Stimulated activated naive CD4-positive, alpha-beta T cell (primary cell): ENCODE results near the gene ENOX1.

Source experiments
- DNase-seq, 6 experiments: peaks; one replicate each; lab custom pipeline; 2025; lab: John Stamatoyannopoulos, UW

The ENOX1 gene

GRCh38 chr13:43251961-43252360, 534.8 kb downstream of the ENOX1 start:
- DNase-seq, result no peak

GRCh38 chr13:43246382-43246781, 540.4 kb downstream of the ENOX1 start:
- DNase-seq, result no peak

GRCh38 chr13:43245374-43245964, 541.3 kb downstream of the ENOX1 start:
- no peak for DNase-seq

GRCh38 chr13:43244481-43244880, 542.3 kb downstream of the ENOX1 start:
- no peak for DNase-seq

GRCh38 chr13:43243711-43244110, 543.1 kb downstream of the ENOX1 start:
- DNase-seq, result no peak

- no peak for DNase-seq
Observed at GRCh38 chr13:43242040-43242439, 544.7 kb downstream of the ENOX1 start.

GRCh38 chr13:43240278-43240677, 546.5 kb downstream of the ENOX1 start:
- no peak for DNase-seq

GRCh38 chr13:43239275-43239840, 547.4 kb downstream of the ENOX1 start:
- no peak for DNase-seq

GRCh38 chr13:43238341-43239083, 548.3 kb downstream of the ENOX1 start:
- DNase-seq, result no peak

GRCh38 chr13:43237616-43238015, 549.2 kb downstream of the ENOX1 start:
- no peak for DNase-seq

- DNase-seq, result no peak
Observed at GRCh38 chr13:43235028-43235427, 551.7 kb downstream of the ENOX1 start.

GRCh38 chr13:43232873-43233265, 553.9 kb downstream of the ENOX1 start:
- no peak for DNase-seq

GRCh38 chr13:43232144-43232872, 554.5 kb downstream of the ENOX1 start:
- DNase-seq, result no peak

- no peak for DNase-seq
Observed at GRCh38 chr13:43230989-43231388, 555.8 kb downstream of the ENOX1 start.

- DNase-seq, result no peak
Observed at GRCh38 chr13:43229506-43229905, 557.3 kb downstream of the ENOX1 start.

- DNase-seq, result no peak
Observed at GRCh38 chr13:43227721-43228120, 559.1 kb downstream of the ENOX1 start.

- no peak for DNase-seq
Observed at GRCh38 chr13:43223216-43223615, 563.6 kb downstream of the ENOX1 start.

- DNase-seq, result no peak
Observed at GRCh38 chr13:43222086-43222485, 564.7 kb downstream of the ENOX1 start.

GRCh38 chr13:43221611-43222010, 565.2 kb downstream of the ENOX1 start:
- DNase-seq, result no peak

GRCh38 chr13:43220873-43221595, 565.7 kb downstream of the ENOX1 start:
- DNase-seq, result no peak

GRCh38 chr13:43214124-43214523, 572.6 kb downstream of the ENOX1 start:
- no peak for DNase-seq

- no peak for DNase-seq
Observed at GRCh38 chr13:43206838-43207237, 579.9 kb downstream of the ENOX1 start.
